ENCODE measurements around the gene FBXL7.

FBXL7 gene

DNA sequence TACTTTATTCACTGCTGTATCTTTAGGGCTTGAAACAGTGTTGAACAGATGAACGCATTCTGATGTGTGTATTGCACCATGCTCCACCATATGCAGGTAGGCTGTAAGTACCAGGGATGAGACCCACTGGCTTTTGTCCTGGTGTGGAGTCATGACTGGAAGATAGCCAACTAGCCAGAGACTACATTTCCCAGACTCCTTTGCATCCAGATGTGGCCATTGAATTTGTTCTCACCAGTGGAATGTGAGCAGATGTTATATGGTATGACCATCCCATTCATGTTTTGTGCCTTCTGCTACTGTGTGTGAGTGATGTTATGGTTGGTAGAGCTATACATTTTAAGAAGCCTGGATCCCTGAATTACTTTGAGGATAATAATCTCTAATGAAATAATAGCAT lies 7.4 kb upstream of the FBXL7 start:
- no peak overlapping the region for H3K4me3 ChIP-seq (ENCODE audit: low read depth in 1 of 2, low read length in 2 of 2)
- H3K4me1 ChIP-seq (ENCODE audit: insufficient read depth, low read length): no peaks in the 10 kb centered on the region
- no peak for TF ChIP-seq EZH2 (IDR thresholded peaks at IDR 0.05; ENCODE audit: borderline replicate concordance, low read depth, low read length, severe bottlenecking)
- TF ChIP-seq, protein P1, sequence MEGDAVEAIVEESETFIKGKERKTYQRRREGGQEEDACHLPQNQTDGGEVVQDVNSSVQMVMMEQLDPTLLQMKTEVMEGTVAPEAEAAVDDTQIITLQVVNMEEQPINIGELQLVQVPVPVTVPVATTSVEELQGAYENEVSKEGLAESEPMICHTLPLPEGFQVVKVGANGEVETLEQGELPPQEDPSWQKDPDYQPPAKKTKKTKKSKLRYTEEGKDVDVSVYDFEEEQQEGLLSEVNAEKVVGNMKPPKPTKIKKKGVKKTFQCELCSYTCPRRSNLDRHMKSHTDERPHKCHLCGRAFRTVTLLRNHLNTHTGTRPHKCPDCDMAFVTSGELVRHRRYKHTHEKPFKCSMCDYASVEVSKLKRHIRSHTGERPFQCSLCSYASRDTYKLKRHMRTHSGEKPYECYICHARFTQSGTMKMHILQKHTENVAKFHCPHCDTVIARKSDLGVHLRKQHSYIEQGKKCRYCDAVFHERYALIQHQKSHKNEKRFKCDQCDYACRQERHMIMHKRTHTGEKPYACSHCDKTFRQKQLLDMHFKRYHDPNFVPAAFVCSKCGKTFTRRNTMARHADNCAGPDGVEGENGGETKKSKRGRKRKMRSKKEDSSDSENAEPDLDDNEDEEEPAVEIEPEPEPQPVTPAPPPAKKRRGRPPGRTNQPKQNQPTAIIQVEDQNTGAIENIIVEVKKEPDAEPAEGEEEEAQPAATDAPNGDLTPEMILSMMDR (IDR thresholded peaks at IDR 0.05; ENCODE audit: borderline replicate concordance, extremely low read depth, low read length, poor library complexity, severe bottlenecking): no peak
- DNase-seq (no peak), ATAC-seq (ENCODE audit: insufficient read depth, low read depth) (no peak)
- H3K4me2 ChIP-seq (ENCODE audit: insufficient read depth, low read length): no peak overlapping the region
- H3K36me3 ChIP-seq (ENCODE audit: insufficient read depth, low read length): no peaks in the 10 kb centered on the region
- H3K27me3 ChIP-seq (ENCODE audit: insufficient read depth, low read length, poor library complexity): no peaks in the 10 kb centered on the region
- H3K27ac ChIP-seq (ENCODE audit: low read length): no peak overlapping the region
- no peaks in the 10 kb centered on the region for H4K20me1 ChIP-seq (ENCODE audit: insufficient read depth, low read length)
- H2AFZ ChIP-seq (ENCODE audit: low read depth, low read length): no peak overlapping the region
- H3K79me2 ChIP-seq (ENCODE audit: insufficient read depth, low read length): no peaks in the 10 kb centered on the region
- H3K9me3 ChIP-seq (ENCODE audit: insufficient read depth, low read length, severe bottlenecking): no peaks in the 10 kb centered on the region
- no peak overlapping the region for H3K9ac ChIP-seq (ENCODE audit: low read depth, low read length)

DNA sequence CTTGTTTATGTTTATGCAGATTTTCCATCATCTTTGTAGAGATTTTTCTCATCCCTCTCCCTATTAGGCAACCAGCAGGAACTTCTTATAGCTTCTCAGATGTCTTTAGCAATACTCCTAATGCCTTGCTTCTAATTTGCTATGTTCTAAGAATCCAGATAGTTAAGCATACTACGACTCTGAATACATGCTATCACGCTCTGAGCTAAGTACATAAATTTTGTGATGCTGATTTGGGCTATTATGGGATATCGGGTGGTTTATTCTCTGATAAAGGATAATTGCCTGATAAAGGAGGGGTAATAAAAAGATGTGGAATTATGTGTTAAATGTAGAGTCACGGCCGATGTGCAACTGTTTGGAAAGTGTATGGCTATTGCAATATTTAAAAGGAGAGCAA lies 6.5 kb upstream of the FBXL7 start:
- H3K36me3 ChIP-seq (ENCODE audit: insufficient read depth, low read length): no peaks in the 10 kb centered on the region
- DNase-seq: no peak

DNA sequence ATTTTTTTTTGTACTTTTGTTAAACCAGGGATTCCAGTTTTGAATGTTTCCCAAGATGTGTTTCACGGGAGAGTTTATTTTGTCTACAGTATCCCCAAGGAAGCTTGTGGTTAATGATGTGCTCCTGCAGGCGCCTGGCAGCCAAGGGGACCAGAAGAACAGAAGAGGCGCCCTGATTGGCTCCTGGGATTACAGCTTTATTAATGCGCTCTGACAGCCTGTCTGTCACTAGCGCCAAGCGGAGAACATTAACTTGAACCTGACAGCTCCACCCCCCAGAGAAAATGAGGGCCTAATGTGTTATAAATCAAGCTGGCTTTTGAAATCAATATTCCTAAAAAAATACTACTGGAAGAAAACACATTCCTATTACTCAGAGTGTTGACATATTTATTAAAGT lies 5.0 kb upstream of the FBXL7 start:
- Histone ChIP-seq H3K4me1 (ENCODE audit: insufficient read depth, low read length) (peaks cover 14% of the 10 kb centered on the region), H3K27me3 (ENCODE audit: insufficient read depth, low read length, poor library complexity) (no peaks in the 10 kb centered on the region), H3K79me2 (ENCODE audit: insufficient read depth, low read length) (peaks cover 4% of the 10 kb centered on the region; the same call in 1 of the 2 replicates), H3K36me3 (ENCODE audit: insufficient read depth, low read length) (no peaks in the 10 kb centered on the region), H2AFZ (ENCODE audit: low read depth, low read length) (no peak overlapping the region), H3K9me3 (ENCODE audit: insufficient read depth, low read length, severe bottlenecking) (no peaks in the 10 kb centered on the region), H3K9ac (ENCODE audit: low read depth, low read length) (no peak overlapping the region), H4K20me1 (ENCODE audit: insufficient read depth, low read length) (no peaks in the 10 kb centered on the region), H3K27ac (ENCODE audit: low read length) (no peak overlapping the region), H3K4me2 (ENCODE audit: insufficient read depth, low read length) (no peak overlapping the region), H3K4me3 (ENCODE audit: low read depth in 1 of 2, low read length in 2 of 2) (no peak overlapping the region)
- TF ChIP-seq EZH2 (IDR thresholded peaks at IDR 0.05; ENCODE audit: borderline replicate concordance, low read depth, low read length, severe bottlenecking): no peak
- TF ChIP-seq, protein P1 (IDR thresholded peaks at IDR 0.05; ENCODE audit: borderline replicate concordance, extremely low read depth, low read length, poor library complexity, severe bottlenecking): no peak
- DNase-seq (no peak), ATAC-seq (ENCODE audit: insufficient read depth, low read depth) (no peak)

More for the DNA sequence above, 6.5 kb upstream of the FBXL7 start:
- Histone ChIP-seq H3K9ac (ENCODE audit: low read depth, low read length) (no peak overlapping the region), H3K79me2 (ENCODE audit: insufficient read depth, low read length) (no peaks in the 10 kb centered on the region), H3K27ac (ENCODE audit: low read length) (no peak overlapping the region), H3K4me2 (ENCODE audit: insufficient read depth, low read length) (no peak overlapping the region), H3K4me1 (ENCODE audit: insufficient read depth, low read length) (peaks cover 1% of the 10 kb centered on the region; the same call in 1 of the 2 replicates), H3K4me3 (ENCODE audit: low read depth in 1 of 2, low read length in 2 of 2) (no peak overlapping the region), H2AFZ (ENCODE audit: low read depth, low read length) (no peak overlapping the region), H3K27me3 (ENCODE audit: insufficient read depth, low read length, poor library complexity) (no peaks in the 10 kb centered on the region), H3K9me3 (ENCODE audit: insufficient read depth, low read length, severe bottlenecking) (no peaks in the 10 kb centered on the region), H4K20me1 (ENCODE audit: insufficient read depth, low read length) (no peaks in the 10 kb centered on the region)
- TF ChIP-seq EZH2 (IDR thresholded peaks at IDR 0.05; ENCODE audit: borderline replicate concordance, low read depth, low read length, severe bottlenecking): no peak
- TF ChIP-seq, protein P1 (IDR thresholded peaks at IDR 0.05; ENCODE audit: borderline replicate concordance, extremely low read depth, low read length, poor library complexity, severe bottlenecking): no peak
- ATAC-seq (ENCODE audit: insufficient read depth, low read depth): no peak

DNA sequence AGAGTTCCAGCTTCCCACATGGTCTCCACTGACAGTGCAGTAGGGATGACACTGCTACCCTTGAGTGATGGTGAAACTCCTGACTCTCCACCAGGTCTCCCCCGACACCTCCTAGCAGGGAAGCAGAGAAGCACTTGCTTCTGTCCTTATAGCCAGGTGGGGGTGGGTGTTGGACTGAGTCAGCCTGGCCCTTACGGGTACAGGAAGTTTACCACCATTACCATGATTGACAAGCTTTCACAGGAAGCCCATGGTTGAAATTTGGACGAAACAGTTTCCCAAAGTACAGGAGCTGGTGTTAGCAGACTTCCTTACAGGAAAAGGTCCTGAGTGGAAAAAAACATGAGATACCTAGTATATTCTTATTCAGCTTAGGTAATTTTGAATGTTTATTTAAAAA lies 3.1 kb upstream of the FBXL7 start:
- Histone ChIP-seq H3K27ac (ENCODE audit: low read length) (no peak overlapping the region), H3K79me2 (ENCODE audit: insufficient read depth, low read length) (peaks cover 18% of the 10 kb centered on the region), H4K20me1 (ENCODE audit: insufficient read depth, low read length) (peaks cover 3% of the 10 kb centered on the region; the same call in 1 of the 2 replicates), H3K36me3 (ENCODE audit: insufficient read depth, low read length) (no peaks in the 10 kb centered on the region; the same call in 1 of the 2 replicates), H3K4me3 (ENCODE audit: low read depth in 1 of 2, low read length in 2 of 2) (no peak overlapping the region), H3K9me3 (ENCODE audit: insufficient read depth, low read length, severe bottlenecking) (no peaks in the 10 kb centered on the region), H3K4me1 (ENCODE audit: insufficient read depth, low read length) (peaks cover 28% of the 10 kb centered on the region), H3K27me3 (ENCODE audit: insufficient read depth, low read length, poor library complexity) (no peaks in the 10 kb centered on the region), H3K4me2 (ENCODE audit: insufficient read depth, low read length) (no peak overlapping the region), H3K9ac (ENCODE audit: low read depth, low read length) (no peak overlapping the region), H2AFZ (ENCODE audit: low read depth, low read length) (no peak overlapping the region)
- ATAC-seq (ENCODE audit: insufficient read depth, low read depth): no peak
- TF ChIP-seq EZH2 (IDR thresholded peaks at IDR 0.05; ENCODE audit: borderline replicate concordance, low read depth, low read length, severe bottlenecking): no peak
- TF ChIP-seq, protein P1 (IDR thresholded peaks at IDR 0.05; ENCODE audit: borderline replicate concordance, extremely low read depth, low read length, poor library complexity, severe bottlenecking): no peak
- no peak for DNase-seq

Measured in DND-41 (cell line).